H1 (cell line): Measurements from ENCODE around the gene INPP5A. TPM values are rescaled to one million over a fixed set of nuclear protein-coding genes. Genes with fewer than 3 reads are reported as not detected.

Source experiments
- polyA plus RNA-seq, 7 experiments: library from polyadenylated mRNA; depleted of rRNA in 3 of 7; stranded (reverse) in 5 of 7; unstranded in 2 of 7; fragments of >200 nt in 5 of 7; fragments of 200-250 nt in 2 of 7; gene quantifications; 1 replicate in 5 of 7; 2 replicates in 1 of 7; 4 replicates in 1 of 7; pipeline versions ENCODE4 v1.2.1 to v1.2.3, GENCODE V29; 2011 to 2013; ENCODE audit warnings: missing spikeins in 2 of 7, mixed read lengths in 2 of 7
- total RNA-seq: library from RNA; stranded (reverse); fragmentation: NEBNext Ultra II Directional; extraction: Animal tissue kit (Norgen Biotek cat#: 25700); gene quantifications from 2 replicates; pipeline ENCODE4 v1.2.1, GENCODE V29; 2021
- TF ChIP-seq, protein P1 (sequence below): IDR thresholded peaks from 2 replicates; pipeline ENCODE4 v1.6.1; 2011; ENCODE audit warnings: low read depth, mild to moderate bottlenecking, low read length; ENCODE audit not compliant: insufficient read depth

Gene INPP5A
- total and polyA plus RNA-seq, 2 of the 8 experiments (the other 6 are each of a cell fraction or from before 2014, with no cell fraction given), result 19.7 to 27.5 TPM

DNA sequence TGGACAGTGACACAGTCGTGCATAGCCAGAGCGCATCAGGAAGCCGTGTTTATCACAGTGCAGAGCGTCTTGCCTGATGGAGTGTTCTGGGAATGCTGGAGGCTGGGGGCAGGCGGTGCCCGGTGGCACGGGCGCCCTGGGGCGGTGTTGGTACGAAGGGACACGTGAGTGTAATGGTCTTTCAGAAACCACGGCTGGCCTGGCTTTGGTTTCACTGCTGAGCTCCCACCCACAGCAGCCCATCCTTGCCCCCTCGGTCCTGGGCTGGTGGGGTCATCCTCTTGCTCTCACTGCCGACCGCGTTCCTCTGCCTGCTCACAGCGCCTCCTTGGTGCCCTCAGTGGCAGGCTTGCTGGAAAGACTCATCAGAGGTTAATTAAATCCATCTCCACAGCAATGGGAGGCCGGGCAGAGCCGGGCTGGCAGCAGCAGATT, 197.8 kb downstream of the INPP5A start (continued):
- TF ChIP-seq, protein P1, sequence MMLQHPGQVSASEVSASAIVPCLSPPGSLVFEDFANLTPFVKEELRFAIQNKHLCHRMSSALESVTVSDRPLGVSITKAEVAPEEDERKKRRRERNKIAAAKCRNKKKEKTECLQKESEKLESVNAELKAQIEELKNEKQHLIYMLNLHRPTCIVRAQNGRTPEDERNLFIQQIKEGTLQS, result no peak
